Endothelial cell of umbilical vein (primary cell): ENCODE measurements around the gene IDH1. TPM values are rescaled to one million over a fixed set of nuclear protein-coding genes. Genes with fewer than 3 reads are reported as not detected.
"Not testable (repeated sequence)": the region's sequence is repeated elsewhere in the genome, so short reads cannot be mapped to it uniquely, and the experiment has no call there.

Experiments used
- BruUV-seq: library from RNA; stranded (reverse); fragments of 400-500 nt; replicated peaks from 2 replicates; lab custom pipeline; 2021; lab: Mats Ljungman, UMichigan
- CTCF ChIA-PET: fragments of 300-600, 350-600 bp; sonication (Branson Sonifier 250); formaldehyde crosslinking; loops from one replicate; lab custom pipeline; 2021; ENCODE audit warnings: antibody characterized with exemption, inconsistent platforms; lab: Charles Lee
- POLR2A ChIA-PET: fragments of 300-600, 350-600 bp; sonication (Branson Sonifier 250); formaldehyde crosslinking; loops from one replicate; lab custom pipeline; 2021; ENCODE audit warnings: antibody characterized with exemption, inconsistent platforms; lab: Charles Lee
- DNase-seq: peaks from one replicate; pipeline ENCODE4 v3.0.0-alpha.2; 2011; ENCODE audit warnings: low read depth, low spot score
- FAIRE-seq: peaks from 2 replicates; lab custom pipeline; 2011; peaks lifted over from hg19 to GRCh38; lab: Jason Lieb, UNC
- H2AFZ ChIP-seq: 2 replicates; pipeline ENCODE4 v1.6.0; 2012; ENCODE audit warnings: low read depth, low read length, control low read depth, inconsistent platforms
- H3K27ac ChIP-seq: 2 replicates; pipeline ENCODE4 v1.5.1; 2011; ENCODE audit warnings: low read depth, mild to moderate bottlenecking, control low read depth, low read length, moderate library complexity; ENCODE audit not compliant: insufficient read depth
- H3K27me3 ChIP-seq, 2 experiments: 2 replicates each; pipeline versions ENCODE4 v1.6.0 to v1.6.1; 2011; ENCODE audit warnings: low read length in 2 of 2, mixed read lengths in 1 of 2; ENCODE audit not compliant: control insufficient read depth in 2 of 2, insufficient read depth in 2 of 2
- H3K36me3 ChIP-seq, 2 experiments: 2 replicates in 1 of 2; 3 replicates in 1 of 2; pipeline ENCODE4 v1.5.1; 2011; ENCODE audit warnings: low read length in 2 of 2, mild to moderate bottlenecking in 1 of 2, moderate library complexity in 1 of 2; ENCODE audit not compliant: control insufficient read depth in 2 of 2, insufficient read depth in 2 of 2; ENCODE audit errors: extremely low read depth in 1 of 2
- H3K4me1 ChIP-seq: 3 replicates; pipeline ENCODE4 v1.5.1; 2011; ENCODE audit warnings: mild to moderate bottlenecking, low read length; ENCODE audit not compliant: control insufficient read depth, insufficient read depth; ENCODE audit errors: extremely low read depth
- H3K4me2 ChIP-seq: 2 replicates; pipeline ENCODE4 v1.6.1; 2011; ENCODE audit warnings: low read length, control low read depth, mixed read lengths; ENCODE audit not compliant: insufficient read depth
- H3K4me3 ChIP-seq, 3 experiments: fragments of 200-600 bp in 1 of 3; sonication (generic), shearing (Covaris generic) in 1 of 3; replicated peaks in 1 of 3; 2 replicates each; pipeline ENCODE4 v1.5.1; 2011 to 2016; ENCODE audit warnings: control low read depth in 3 of 3, low read length in 3 of 3, mild to moderate bottlenecking in 2 of 3, inconsistent platforms in 1 of 3, low read depth in 1 of 3, moderate library complexity in 1 of 3; ENCODE audit not compliant: insufficient read depth in 1 of 3
- H3K79me2 ChIP-seq: 2 replicates; pipeline ENCODE4 v1.6.0; 2012; ENCODE audit warnings: low read length, inconsistent platforms; ENCODE audit not compliant: control insufficient read depth, insufficient read depth
- H3K9ac ChIP-seq: replicated peaks from 2 replicates; pipeline ENCODE3; 2011; ENCODE audit warnings: low read length, control low read depth; ENCODE audit not compliant: insufficient read depth; ENCODE audit errors: extremely low read depth
- H3K9me1 ChIP-seq: replicated peaks from 3 replicates; pipeline ENCODE4 v1.6.0; 2011; ENCODE audit warnings: mild to moderate bottlenecking, low read length; ENCODE audit not compliant: control insufficient read depth, insufficient read depth; ENCODE audit errors: extremely low read depth
- H3K9me3 ChIP-seq: replicated peaks from 2 replicates; pipeline ENCODE4 v1.5.1; 2012; ENCODE audit warnings: low read length, inconsistent platforms; ENCODE audit not compliant: control insufficient read depth, insufficient read depth
- H4K20me1 ChIP-seq: replicated peaks from 2 replicates; pipeline ENCODE3; 2011; ENCODE audit warnings: mild to moderate bottlenecking, low read length; ENCODE audit not compliant: control insufficient read depth, insufficient read depth; ENCODE audit errors: extremely low read depth
- CTCF ChIP-seq, 2 donors: IDR thresholded peaks; 1 replicate in 1 of 2; 2 replicates in 1 of 2; pipeline ENCODE4 v1.5.1; 2011; ENCODE audit warnings: low read length in 2 of 2, mild to moderate bottlenecking in 2 of 2, moderate library complexity in 2 of 2, control low read depth in 1 of 2, inconsistent platforms in 1 of 2, low read depth in 1 of 2; ENCODE audit not compliant: insufficient read depth in 1 of 2; ENCODE audit errors: extremely low read depth in 1 of 2
- EZH2 ChIP-seq: IDR thresholded peaks from 2 replicates; pipeline ENCODE4 v1.6.1; 2012; ENCODE audit warnings: borderline replicate concordance, low read depth, mild to moderate bottlenecking, moderate library complexity, low read length, inconsistent platforms; ENCODE audit not compliant: severe bottlenecking
- FOS ChIP-seq: IDR thresholded peaks from 2 replicates; pipeline ENCODE4 v1.6.1; 2011; ENCODE audit warnings: mild to moderate bottlenecking, low read length, moderate library complexity, borderline replicate concordance; ENCODE audit not compliant: insufficient read depth
- JUN ChIP-seq: IDR thresholded peaks from 2 replicates; pipeline ENCODE4 v1.6.1; 2011; ENCODE audit warnings: borderline replicate concordance, low read depth; ENCODE audit not compliant: insufficient read length, insufficient read depth
- POLR2A ChIP-seq: IDR thresholded peaks from 2 replicates; pipeline ENCODE4 v1.6.1; 2012; ENCODE audit warnings: low read depth, mild to moderate bottlenecking, control low read depth, low read length
- dilution Hi-C: fragments of 300-500 bp; cut with MboI; formaldehyde crosslinking; loops from one replicate; pipeline ENCODE4 v1.15.0; 2019; ENCODE audit warnings: low sequenced_read_pairs; ENCODE audit not compliant: extremely low pct_ligation_motif_present
- intact Hi-C: fragments of 100-400 bp; cut with micrococcal nuclease; formaldehyde crosslinking; loops from one replicate; pipeline ENCODE4 v1.10.0; 2022
- polyA plus RNA-seq, 4 experiments: library from polyadenylated mRNA; depleted of rRNA in 3 of 4; stranded (reverse) in 3 of 4; unstranded in 1 of 4; fragments of >200 nt; gene quantifications; 2 replicates each; pipeline versions ENCODE4 v1.2.1 to v1.2.3, GENCODE V29; 2011 to 2012; ENCODE audit warnings: missing spikeins in 1 of 4
- total RNA-seq: library from RNA; stranded (reverse); gene quantifications from 2 replicates; pipeline ENCODE4 v1.2.3, GENCODE V29; 2021

IDH1 gene
- total and polyA plus RNA-seq, 2 donors (not counting 3 experiments of a cell fraction or from before 2014, with no cell fraction given) = 63.1 to 107 TPM

- H3K4me2 ChIP-seq = peak overlapping the region; percentile 89
- dilution Hi-C loops = no loop called here
- CTCF ChIA-PET = interaction anchor here (2.5 to 3.2 kb wide), 2 partner anchors 12 to 89 kb away, joined by 8 to 62 read pairs; partner anchors contain the start of gene IDH1
- peak overlapping the region; percentile 85 for H2AFZ ChIP-seq
- intact Hi-C loops = no loop called here
- peak; percentile 80 for FAIRE-seq
- no peaks in the 10 kb centered on the region for H3K36me3 ChIP-seq
- BruUV-seq = TSS peak; percentile 81
- H3K9me1 ChIP-seq = no peaks in the 10 kb centered on the region
- DNase-seq = no peak
- no peaks in the 10 kb centered on the region for H3K9me3 ChIP-seq
- H3K79me2 ChIP-seq = peaks cover 38% of the 10 kb centered on the region
- TF ChIP-seq EZH2 (no peak), CTCF (IDR thresholded peaks at IDR 0.05; ENCODE audit: extremely low read depth in 1 of 2, insufficient read depth in 1 of 2, low read depth in 1 of 2, low read length in 2 of 2) (no peak), POLR2A (peak; percentile 12), FOS (peak; percentile 19), JUN (no peak)
- H3K27me3 ChIP-seq = no peaks in the 10 kb centered on the region
- POLR2A ChIA-PET = interaction anchor here (0.6 to 1.2 kb wide), 3 partner anchors 11 to 240 kb away, joined by 3 to 8 read pairs (median 3); partner anchors contain the start of genes IDH1 and PLEKHM3
- H3K4me3 ChIP-seq = peak overlapping the region; percentile 13 to 94 (median 92)
- no peaks in the 10 kb centered on the region for H4K20me1 ChIP-seq
- H3K9ac ChIP-seq = peak overlapping the region; percentile 58
- H3K4me1 ChIP-seq = peaks cover 24% of the 10 kb centered on the region
- H3K27ac ChIP-seq = peak overlapping the region; percentile 85
Measured at GRCh38 chr2:208265371-208265800, 10.5 kb upstream of the IDH1 start.

GRCh38 chr2:208256849-208257813 is 2.3 kb upstream of the IDH1 start:
- H2AFZ ChIP-seq, POLR2A ChIA-PET, H3K4me2 ChIP-seq, H4K20me1 ChIP-seq, H3K36me3 ChIP-seq, BruUV-seq, dilution Hi-C loops, H3K9ac ChIP-seq, FAIRE-seq, H3K79me2 ChIP-seq, H3K9me3 ChIP-seq, H3K27ac ChIP-seq, DNase-seq, H3K4me3 ChIP-seq, H3K9me1 ChIP-seq, H3K27me3 ChIP-seq: not testable (repeated sequence)
- intact Hi-C loops = loop anchor here (10.0 kb wide), 1 partner anchor 492 kb away; the partner anchor contains the start of gene FZD5
- CTCF ChIA-PET = interaction anchor here (6.6 kb wide), 1 partner anchor 81 kb away, joined by 90 read pairs; no protein-coding TSS in a partner anchor
- H3K4me1 ChIP-seq = peaks cover 13% of the 10 kb centered on the region
